Measurements from ENCODE around the gene PRMT7.

The PRMT7 gene

DNA sequence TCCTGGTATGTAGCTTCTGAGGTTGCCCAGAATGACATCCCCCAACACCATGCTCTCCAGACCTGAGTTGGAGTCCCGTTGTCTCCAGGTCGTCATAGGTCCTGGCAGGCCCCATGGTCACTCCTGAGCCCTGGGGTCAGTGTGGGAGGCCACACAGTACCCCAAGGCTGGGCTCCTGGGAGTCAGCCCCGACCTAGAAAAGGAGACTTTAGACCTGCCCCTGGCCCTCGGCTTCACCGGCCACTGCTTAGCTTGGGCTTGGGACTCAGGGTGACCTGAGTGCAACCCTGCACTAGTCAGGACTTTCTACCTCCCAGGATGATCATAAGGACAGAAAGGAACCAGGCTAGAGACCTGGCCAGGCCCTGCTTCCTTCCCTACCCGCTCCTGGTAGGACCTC is 65.8 kb downstream of the PRMT7 start:
- no peak for DNase-seq (ENCODE audit: low read depth)

DNA sequence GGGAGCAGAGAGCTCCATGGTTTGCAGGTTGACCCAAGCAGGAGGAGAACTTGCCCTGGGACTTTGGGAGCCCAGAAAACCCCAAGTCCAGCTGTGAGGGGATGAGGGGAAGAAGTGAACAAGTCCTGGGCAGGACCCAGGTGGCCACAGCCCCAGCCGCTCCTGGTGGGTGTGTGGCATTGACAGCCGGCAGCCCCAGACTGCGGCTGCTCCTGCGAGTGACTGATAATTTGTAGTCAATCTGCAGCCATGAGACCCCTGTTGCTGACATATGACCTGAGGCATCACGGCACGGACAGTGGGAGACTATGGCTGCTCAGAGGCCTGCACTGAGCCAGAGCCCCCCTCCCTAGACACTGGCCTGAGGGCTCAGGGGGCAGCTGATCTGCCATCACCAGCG is 66.4 kb downstream of the PRMT7 start:
- DNase-seq (ENCODE audit: low read depth) = no peak

DNA sequence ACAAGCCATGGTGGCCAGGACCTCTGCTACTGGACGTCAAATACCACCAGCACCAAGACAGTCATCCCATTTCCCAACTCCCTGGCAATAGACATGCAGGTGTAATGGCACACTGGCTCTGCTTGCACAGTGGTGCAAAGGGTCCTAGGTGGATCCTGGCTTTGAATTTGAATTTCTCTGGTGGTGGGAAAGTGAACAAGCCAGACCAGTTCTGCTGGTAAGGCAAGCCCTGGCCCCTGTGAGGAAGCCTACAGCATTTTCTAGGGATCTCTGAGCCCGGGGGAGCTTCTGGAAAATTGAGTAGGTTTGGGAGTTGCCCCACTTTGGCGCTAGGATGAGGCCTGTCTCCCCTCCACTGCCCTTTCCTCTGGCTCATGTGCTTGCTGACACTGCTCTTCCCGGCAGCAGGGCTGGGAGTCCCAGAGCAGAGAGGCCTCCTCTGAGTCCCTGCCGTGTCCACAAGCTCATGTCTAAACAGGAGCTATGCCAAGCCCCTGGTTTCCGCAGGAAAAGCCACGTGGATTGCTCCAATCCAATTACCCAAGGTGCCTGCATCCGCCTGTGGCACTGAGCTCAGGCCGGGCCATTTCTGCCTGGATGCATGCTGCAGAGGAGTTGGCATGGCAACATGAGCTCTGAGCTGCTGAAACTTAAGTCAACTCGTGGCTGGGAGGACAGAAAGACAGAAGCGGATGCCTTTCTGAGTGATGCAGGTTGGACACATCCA is 67.0 kb downstream of the PRMT7 start:
- peak; percentile 31 for DNase-seq (ENCODE audit: low read depth)

DNA sequence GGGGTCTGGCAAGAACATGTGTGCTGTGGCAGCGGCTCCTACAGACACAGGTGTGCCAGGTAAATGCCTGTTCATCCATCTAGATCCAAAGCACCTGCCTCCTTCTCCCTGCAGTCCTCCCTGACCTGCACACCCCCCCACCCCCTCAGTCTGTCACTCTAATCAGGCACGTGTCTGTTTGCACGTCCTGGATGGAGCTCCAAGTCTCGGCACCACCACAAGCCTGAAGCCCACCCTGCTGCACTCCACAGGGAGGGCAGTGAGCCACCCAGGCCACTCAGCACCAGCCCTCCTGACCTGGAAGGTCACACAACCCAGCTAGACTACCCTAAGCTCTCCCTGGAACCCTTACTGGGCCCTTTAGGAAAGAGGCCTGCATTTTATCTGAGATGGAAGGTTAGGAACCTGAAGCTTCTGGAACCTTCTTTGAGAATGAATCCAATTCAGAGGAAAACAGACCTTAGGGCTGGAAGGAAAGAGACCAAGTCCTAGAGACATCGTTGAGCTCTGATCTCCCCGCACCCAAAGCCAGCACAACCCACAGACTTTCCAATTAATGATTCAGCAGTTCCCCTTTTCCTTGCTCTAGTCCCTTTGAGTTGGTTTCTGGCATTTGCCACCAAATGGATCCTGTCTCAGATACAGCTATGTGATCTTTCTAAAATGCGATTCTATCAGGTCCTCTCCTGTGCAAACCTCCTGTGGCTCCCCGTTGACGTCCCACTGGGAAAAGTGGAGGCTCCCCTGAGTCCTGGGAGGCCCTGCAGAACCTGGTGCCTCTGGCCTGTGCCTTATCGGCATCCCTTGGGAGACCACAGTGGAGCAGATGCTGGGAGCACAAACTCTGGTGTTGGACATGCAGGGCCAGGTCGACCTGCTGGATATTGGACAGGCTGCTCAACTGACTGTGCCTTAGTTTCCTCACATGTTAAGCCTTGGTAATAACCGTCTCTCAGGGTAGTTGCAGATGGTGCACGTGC is 67.9 kb downstream of the PRMT7 start:
- DNase-seq (ENCODE audit: low read depth) = no peak

DNA sequence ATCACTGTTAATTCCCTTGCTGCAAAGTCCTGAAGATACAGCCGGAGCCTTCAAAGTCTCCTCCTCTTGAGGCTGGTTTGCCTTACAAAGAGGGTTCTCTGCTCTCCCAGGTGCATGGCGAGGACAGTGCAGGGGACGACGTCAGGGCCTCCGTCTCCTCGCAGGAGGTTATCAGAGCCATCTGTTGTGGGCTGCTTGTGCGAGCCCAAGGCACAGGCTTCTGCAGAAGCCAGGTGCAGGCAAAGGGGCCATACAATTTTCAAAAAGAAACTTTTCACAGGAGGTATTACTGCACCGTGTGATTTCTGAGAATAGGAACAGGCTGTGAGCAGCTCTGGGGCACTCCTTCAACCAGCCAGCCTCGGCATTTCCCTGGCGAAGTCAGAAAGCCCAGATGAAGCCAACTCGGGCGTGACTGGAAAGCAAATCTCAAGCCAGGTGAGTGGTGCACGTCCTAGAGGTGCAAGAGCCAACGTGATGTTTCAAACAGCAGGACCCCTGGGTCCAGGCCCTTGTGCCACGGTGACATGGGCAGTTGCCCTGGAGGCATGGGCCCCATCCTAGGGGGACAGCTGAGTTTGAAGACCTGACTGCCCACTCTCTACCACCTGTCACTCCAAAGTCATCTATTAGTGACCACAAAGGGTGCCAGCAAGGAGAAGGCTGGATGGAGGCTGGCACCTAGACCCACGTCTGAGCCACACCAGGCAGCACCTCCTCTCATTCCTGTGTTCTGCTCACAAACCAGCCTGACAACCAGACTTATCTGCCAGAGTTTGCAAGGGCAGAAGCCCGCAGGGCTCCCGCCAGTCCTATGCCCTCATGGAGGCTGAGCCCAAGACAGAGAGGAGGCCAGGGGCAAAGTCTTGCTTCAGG is 68.9 kb downstream of the PRMT7 start:
- DNase-seq (ENCODE audit: low read depth) = no peak

DNA sequence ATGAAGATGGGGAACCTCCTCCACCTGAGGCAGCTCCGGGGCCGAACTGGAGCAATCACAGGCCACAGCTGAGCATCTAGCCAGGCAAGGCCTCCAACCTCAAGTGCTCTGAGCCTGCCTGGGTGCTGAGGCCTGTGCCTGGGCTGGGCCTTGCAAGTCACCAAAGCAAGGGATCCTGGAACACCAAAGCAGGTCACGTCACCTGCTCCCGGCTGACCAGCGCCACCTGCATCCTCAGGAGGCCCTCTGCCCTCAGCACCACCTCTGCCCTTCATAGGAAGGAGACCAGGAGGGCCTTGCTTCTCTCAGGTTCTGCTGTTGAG is 69.5 kb downstream of the PRMT7 start:
- no peak for DNase-seq (ENCODE audit: low read depth)

DNA sequence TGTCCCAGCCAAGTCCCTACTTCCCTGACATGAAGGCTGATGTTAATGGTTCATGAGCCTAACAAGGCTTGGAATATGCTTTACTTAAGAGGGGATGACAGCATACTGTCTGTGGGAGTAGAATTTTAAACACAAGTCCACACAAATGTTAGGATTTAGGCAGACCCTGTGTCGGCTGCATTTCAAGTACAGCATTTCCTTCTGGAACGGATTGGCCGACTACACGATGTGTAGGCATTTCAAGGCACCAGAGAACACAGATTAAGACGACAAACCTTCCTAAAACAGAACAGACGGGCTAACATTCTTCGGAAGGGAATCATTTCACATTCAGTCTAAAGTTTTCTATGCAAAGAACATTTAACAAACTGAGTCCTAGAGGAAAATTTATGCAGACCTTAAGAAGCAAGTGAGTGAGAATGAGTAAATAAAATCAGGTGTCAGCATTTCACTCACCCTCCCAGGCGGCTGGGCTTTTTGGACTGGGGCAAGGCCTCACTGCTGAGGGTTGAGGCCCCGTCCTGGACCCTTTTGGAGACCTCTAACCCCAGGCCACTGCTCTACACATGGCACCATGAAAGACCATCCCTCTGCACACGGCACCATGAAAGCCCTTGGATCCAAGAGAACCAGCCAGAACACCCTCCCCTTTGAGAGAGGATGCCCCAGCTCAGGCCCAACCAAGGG is 70.0 kb downstream of the PRMT7 start:
- DNase-seq (ENCODE audit: low read depth) = no peak

DNA sequence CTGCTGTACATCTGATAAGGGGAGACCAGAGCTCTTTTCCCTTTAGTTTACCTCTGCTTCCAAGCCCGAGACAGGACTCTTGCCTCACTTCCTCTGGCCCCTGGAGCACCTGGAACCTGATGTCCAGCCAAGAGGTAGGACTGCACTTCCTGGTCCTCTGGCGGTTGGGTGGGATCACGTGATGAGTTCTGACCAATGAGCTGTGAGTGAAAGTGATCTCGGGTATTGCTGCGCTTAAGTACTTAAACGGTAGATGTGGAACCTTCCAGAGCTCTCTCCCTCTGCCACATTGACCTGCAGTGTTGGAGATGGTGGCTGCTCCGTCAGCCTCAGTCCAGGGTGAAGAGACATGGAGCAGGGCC is 70.5 kb downstream of the PRMT7 start:
- no peak for DNase-seq (ENCODE audit: low read depth)

DNA sequence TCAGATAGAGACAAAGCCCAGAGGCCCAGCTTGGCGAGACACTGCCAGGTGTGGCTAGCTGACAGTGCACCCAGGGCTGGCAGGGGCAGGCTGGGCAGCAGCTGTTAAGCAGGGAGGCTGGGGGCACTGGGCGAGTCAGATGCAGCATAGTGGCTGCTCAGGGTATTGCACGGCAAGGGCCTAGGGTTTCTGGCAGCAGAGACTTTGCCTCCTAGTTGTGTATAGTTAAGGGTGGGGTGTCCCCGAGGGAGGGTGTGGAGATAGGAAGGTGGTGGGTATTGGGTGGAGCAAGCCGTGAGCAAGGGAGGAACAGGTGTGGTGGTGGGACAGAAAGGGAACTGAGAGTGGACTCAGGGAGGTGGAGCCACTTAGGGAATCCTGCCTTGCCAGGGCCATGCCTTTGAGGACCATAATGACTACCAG is 71.5 kb downstream of the PRMT7 start:
- no peak for DNase-seq (ENCODE audit: low read depth)

DNA sequence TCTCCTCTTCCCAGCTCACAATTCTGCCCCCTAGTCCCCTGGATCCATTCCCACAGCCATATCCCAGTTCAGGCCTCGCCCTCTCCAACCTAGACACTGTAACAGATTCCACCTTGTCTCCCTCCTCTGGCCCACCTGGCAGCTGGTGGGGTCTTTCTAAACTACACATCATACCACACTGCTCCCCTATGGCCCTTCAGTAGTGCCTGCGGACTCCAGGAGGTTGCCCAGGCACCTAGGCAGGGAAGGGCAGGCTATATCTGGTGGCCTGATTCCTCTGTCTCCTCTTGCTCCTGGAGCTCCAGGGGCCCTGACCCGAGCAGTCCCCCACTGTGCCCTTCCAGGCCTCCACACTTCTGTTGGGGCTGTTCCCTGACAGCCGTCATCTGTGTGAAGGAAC is 73.0 kb downstream of the PRMT7 start:
- no peak for DNase-seq (ENCODE audit: low read depth)

DNA sequence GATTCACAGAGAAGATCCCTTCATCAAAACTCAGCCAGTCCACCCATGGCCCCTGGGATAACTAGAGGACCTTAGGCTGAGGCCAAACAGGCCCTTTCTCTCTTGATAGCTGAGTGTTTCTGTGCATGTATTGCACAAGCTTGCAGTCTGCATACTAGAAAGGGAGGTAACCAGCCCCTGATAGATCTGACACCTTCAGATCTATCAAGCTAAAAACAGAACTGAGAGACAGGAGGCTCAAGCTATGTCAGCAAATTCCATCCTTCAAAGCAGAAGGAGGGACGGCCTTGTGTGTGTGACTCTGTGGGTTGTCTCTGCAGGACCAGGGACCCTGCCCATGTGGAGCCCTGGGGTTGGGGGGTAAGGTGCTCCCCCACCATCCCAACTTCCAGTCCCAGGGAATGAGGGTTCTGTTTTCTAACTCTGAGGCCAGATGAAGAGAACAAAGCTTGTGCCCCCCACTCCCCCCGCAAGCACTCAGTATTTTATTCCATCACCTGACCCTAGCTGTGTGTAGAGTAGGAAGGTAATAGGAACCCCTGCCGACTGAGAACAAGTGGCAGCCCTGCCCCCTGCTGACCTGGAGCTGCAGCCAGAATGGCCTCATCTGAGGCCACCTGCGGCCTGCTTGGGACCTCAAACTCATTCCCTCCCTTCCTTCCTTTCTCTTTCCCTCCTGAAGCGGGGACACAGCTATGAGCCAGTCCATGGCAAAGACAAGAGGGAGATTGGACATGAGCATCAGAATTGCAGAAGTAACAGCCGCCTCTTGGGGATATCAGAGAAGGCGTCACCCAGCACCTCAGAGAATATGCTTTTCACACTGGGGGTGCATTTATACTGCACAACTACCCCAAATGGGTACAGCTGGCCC is 73.7 kb downstream of the PRMT7 start:
- no peak for DNase-seq (ENCODE audit: low read depth)

DNA sequence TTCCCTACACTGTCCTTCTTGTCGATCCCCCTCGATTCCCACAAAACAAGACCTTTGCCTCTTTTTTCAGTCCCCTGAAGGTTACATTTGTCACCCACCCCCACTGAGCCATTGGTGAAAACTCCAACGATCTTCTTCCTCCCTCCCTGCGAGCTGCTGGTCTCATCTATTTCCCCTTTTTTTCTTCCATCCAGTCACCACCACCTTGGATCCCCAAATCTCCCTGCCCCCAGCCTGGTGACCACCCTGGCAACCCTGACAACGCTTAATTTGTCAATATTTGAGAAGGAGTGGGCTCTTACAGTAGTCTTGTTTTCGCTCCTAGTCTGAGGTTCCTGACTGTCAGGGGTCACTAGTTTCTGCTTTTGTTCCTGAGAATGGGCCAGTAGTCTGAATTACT is 74.6 kb downstream of the PRMT7 start:
- no peak for DNase-seq (ENCODE audit: low read depth)

DNA sequence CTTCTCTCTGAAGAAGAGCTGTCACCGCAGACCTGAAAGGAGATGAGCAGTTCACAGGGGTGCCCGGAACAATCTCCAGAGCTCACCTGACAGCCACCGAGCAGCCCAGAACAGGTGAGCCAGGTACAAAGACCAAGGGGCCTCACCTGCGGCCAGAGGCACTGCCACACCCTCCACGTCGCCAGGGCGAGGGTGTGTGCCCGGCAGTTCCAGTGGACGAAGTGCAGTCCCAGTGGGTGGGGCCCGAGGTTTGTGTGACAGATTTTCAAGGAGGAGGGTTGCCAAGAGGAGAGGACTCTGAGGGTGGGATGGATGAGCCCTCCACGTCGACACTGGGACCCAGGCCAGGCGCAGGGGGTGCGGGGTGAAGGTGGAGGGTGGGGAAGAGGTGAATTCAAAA is 75.8 kb downstream of the PRMT7 start:
- DNase-seq (ENCODE audit: low read depth) = no peak

DNA sequence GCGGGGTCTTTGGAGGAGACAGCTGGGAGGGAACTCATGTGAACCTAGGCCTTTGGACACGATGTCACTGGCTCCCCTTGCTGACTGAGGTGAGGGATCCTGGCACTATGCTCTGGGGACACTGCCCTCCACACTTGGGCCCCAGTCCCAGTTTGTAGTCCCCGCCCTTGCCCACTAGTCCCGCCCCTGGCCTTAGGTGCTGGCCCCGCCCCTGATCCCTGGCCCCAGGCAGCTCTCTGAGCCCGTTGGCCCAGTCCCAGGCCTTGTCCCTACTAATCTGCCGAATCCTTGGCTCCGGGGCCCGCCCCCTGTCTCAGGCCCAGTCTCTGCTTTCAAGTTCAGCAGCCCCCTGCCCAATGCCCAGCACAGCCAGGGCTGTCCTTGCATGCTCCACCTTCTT is 76.5 kb downstream of the PRMT7 start:
- DNase-seq (ENCODE audit: low read depth) = no peak

DNA sequence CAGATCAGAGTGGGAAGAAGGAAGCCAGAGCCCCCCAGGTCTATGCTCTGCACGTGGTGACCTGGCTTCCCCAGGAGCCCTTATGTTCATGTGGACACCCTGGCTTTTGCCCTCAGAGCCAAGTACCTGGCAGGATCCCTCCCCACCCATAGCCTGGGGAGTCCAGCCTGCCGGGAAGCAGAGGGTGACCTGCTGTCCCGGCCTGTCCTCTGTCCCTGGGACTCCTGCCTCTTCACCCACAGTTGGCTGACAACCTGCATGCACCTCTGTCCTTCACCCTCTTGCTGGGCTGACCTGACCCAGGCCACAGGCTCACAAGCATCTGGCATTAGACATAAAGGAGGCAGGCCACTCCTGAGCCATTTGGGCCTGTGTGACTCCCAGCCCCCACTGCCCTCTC is 77.3 kb downstream of the PRMT7 start:
- DNase-seq (ENCODE audit: low read depth) = no peak

DNA sequence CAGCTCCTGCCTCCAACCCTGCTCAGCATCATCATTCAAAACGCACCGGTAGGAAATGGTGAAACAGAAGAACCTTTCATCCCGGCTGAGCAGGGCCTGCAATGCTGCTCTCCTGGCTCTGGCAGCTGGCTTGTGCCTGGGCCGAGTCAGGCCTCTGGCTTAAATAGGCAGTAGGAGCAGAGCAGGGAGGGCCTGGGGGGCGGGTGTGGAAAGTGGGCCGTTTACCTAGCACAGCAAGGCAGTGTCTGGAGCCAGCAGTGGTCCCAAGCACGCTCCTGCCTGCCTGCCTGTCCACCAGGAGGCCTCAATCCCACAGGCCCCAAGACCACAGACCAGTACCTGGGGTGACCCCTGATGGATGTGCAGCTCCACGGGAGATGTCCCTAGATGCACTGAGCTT is 78.2 kb downstream of the PRMT7 start:
- DNase-seq (ENCODE audit: low read depth) = no peak

DNA sequence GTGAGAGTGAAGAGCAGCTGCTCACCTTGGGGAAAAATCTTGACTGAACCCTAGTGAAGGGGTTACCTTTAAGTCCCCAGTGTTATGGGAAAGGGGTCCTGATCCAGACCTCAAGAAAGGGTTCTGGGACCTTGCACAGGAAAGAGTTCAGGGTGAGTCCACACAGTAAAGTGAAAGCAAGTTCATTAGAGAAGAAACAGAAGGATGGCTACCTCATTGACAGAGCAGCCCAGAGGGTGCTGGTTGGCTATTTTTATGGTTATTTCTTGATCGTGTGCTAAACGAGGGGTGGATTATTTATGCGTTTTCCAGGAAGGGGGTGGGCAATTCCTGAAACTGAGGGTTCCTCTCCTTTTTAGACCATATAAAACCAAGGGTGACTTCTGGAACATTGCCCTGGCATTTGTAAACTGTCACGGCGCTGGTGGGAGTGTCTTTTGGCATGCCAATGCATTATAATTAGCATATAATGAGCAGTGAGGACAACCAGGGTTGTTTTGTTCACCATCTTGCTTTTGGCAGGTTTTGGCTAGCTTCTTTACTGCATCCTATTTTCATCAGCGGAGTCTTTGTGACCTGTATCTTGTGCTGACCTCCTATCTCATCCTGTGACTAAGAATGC is 79.0 kb downstream of the PRMT7 start:
- no peak for DNase-seq (ENCODE audit: low read depth)

DNA sequence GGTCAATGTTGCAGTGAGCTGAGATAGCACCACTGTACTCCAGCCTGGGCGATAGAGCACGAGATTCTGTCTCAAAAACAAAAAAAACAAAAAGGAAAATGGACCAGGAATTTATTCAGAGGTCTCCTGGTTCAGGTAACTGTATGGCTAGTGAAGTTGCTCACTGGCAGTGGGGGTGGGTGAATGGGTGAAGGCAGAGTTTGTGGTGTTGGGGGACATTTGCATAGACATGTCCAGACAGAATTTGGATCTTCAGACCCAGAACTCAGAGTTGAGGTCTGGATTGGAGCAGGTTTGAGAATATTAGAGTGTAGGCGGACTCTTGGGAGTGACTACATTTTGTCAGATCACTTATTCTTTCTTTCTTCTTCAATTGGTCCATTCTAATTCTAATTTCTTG is 82.5 kb downstream of the PRMT7 start:
- DNase-seq (ENCODE audit: low read depth) = no peak

DNA sequence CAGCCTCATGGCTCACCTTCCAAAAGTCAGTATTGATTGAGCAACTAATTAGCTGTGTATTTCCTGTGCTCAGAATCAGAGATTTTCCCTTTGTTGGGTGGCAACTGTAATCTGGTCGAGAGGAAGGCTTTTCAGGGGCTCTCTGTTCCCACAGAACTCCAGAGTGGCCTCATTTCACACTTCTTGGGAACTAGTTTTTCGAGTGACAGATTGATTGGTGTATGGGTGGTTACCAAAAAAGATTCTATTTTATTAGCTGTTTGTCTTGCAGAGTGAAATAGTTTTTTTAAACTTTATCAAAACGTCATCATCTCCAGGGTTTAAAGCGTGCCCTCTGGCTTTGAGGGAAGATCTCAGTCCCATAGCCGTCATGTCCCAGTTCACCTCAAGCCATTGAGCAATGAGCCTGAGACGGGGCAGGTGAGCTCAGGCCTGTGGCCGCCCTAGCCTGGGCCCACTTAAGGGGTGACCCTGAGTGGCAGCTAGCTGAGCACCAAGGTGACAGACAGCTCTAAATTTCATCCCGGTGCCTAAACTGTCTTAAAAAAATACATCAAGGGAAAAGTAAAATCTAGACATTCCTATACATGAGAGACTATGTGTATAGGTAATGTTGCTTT is 84.5 kb downstream of the PRMT7 start:
- no peak for DNase-seq (ENCODE audit: low read depth)

DNA sequence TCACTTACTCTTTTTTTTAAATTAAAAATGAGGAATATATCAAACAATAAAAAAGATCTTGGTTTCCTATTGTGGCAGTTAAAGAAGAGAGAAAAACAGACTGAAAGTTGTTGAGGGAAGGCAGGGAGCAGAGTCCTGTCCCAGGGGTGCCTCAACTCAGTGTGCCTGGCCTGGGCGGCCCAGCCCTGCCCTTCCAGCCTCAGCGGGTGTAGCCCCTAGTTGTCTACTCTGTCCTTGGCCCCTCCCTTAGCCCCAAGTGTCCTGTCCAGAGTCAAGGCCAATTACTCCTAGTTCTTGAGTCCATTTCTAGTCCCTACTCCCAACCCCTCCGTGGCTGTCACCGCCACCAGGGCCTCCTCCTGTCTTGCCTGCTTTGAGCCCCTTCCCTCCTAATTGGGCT is 85.0 kb downstream of the PRMT7 start:
- DNase-seq (ENCODE audit: low read depth) = no peak
